ENCODE results near the gene RGL1.

DNA sequence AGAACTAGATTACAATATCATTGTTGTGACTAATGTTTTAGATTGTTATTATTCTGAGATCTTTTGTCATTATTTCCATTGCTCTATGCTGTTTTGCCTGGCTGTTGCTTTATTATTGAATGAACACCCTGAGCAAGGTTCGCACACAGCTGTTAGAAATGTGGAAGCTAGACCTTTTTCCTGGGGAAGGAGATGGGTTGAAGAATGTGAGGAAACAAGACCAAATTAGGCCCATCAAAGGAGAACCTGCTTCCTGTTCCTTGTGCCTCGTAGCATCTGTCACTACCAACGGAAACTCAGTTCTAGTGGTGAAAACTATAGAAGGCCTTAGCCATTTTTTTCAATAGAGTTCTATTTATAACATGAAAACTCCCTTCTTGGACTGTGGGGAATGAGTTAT is 68.7 kb downstream of the RGL1 start:
- TF ChIP-seq, protein P1, sequence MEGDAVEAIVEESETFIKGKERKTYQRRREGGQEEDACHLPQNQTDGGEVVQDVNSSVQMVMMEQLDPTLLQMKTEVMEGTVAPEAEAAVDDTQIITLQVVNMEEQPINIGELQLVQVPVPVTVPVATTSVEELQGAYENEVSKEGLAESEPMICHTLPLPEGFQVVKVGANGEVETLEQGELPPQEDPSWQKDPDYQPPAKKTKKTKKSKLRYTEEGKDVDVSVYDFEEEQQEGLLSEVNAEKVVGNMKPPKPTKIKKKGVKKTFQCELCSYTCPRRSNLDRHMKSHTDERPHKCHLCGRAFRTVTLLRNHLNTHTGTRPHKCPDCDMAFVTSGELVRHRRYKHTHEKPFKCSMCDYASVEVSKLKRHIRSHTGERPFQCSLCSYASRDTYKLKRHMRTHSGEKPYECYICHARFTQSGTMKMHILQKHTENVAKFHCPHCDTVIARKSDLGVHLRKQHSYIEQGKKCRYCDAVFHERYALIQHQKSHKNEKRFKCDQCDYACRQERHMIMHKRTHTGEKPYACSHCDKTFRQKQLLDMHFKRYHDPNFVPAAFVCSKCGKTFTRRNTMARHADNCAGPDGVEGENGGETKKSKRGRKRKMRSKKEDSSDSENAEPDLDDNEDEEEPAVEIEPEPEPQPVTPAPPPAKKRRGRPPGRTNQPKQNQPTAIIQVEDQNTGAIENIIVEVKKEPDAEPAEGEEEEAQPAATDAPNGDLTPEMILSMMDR (IDR thresholded peaks at IDR 0.05) = no peak
- TF ChIP-seq POLR2A (IDR thresholded peaks at IDR 0.05) = no peak

All from lower leg skin (tissue), 3 donors.